ENCODE results near the gene TMEM38B.

GRCh38 chr9:105693435-105694189 lies 729 bp upstream of the TMEM38B start:
- TF ChIP-seq CTCF (IDR thresholded peaks at IDR 0.05) (no peak), POLR2A (IDR thresholded peaks at IDR 0.05) (no peak)

All from Peyer's patch (tissue), 4 donors.